Motor neuron (in vitro differentiated cells): ENCODE data around the gene CCDC68. TPM values are rescaled to one million over a fixed set of nuclear protein-coding genes. Genes with fewer than 3 reads are reported as not detected.

ENCODE experiments used
- ATAC-seq, 8 experiments: fragments of 200-7000 bp; cut with Tn5 transposase; replicated peaks in 6 of 8; 2 replicates each; pipeline ENCODE4 v1.8.0; 2021; ENCODE audit warnings: mild to moderate bottlenecking in 8 of 8, moderate library complexity in 8 of 8
- H3K27ac ChIP-seq, 2 donors: fragments of 250-450 bp; sonication (Bioruptor Pico); 2 replicates each; pipeline ENCODE4 v1.9.0; 2021; ENCODE audit warnings: antibody characterized with exemption in 2 of 2, mild to moderate bottlenecking in 2 of 2, moderate library complexity in 1 of 2
- H3K4me1 ChIP-seq, 2 donors: fragments of 250-450 bp; sonication (Bioruptor Pico); replicated peaks in 1 of 2; 2 replicates each; pipeline ENCODE4 v1.6.1; 2021; ENCODE audit warnings: antibody characterized with exemption in 2 of 2, mild to moderate bottlenecking in 2 of 2, moderate library complexity in 1 of 2
- H3K4me3 ChIP-seq, 5 donors: fragments of 250-450 bp; sonication (Bioruptor Pico); 2 replicates each; pipeline ENCODE4 v1.9.0; 2021; ENCODE audit warnings: antibody characterized with exemption in 5 of 5, mild to moderate bottlenecking in 5 of 5, moderate library complexity in 4 of 5
- WGBS, 10 experiments: fragments of 450-650 bp; shearing (Covaris generic); methylation state at CpG; one replicate each; pipeline ENCODE4 v1.0.0; 2022; 5-methylcytosine and 5-hydroxymethylcytosine counted together
- in situ Hi-C, 9 experiments: fragments of 400-800 bp; cut with MboI; loops; one replicate each; pipeline ENCODE4 v1.15.0; 2021; ENCODE audit warnings: low sequenced_read_pairs in 9 of 9, low pct_unique_long_range_greater_than_20kb in 2 of 9; ENCODE audit not compliant: unreplicated experiment in 9 of 9
- total RNA-seq, 8 experiments: library from RNA; unstranded; fragments of 300-600 nt; gene quantifications; 2 replicates each; pipeline versions ENCODE4 v1.2.3 to v1.2.4, GENCODE V29; 2022

The CCDC68 gene
- total RNA-seq, 8 experiments from 2014 or later: 0.05 to 0.64 (median 0.11) TPM; not detected in 4

DNA sequence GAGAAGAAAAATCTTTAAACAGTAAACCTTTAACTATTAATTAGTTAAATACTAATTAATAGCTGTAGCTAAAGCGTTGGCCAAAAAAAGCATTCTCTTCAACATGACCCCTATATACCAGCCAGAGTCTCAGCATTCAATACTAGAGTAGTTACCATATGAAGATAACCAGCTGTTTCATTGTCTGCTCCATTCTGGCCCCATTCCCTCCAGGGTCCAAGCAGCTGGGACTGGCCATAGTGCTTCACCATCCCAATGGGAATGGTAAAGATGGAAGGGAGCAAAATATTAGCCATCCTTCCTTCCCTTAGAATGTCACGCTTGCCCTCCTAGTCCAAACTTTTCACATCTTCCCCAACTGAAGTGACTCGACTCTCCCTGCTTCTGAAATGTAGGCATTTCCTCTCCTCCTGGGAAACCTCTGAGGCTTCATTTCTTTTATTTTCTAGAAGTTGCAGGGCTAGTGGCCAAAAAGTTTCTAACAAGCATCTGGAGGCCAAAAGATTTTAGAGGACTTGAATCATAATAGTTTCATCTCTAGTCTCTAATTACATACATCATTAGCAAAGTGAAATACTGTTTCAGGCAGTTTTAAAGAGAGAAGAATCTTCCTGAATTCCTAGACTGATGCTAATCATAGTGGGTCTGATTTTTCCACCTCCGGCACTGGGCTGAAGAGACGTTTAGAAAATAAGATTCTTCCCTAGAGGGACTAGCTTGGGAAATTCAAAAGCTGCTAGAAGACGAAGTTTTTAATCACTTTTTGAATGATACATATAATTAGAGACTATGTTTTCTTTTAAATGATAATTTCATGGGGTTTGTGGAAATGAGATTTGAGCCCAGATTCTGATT lies 52.7 kb downstream of the CCDC68 start:
- no peak for ATAC-seq
- WGBS, 10 experiments: 12 to 90% (median 67%) methylated on average over 2 to 5 of the region's 6 CpGs; no CpG with 5 or more reads in 1 of the 10 experiments
- Histone ChIP-seq H3K4me3 (no peak overlapping the region), H3K4me1 (no peaks in the 10 kb centered on the region), H3K27ac (no peak overlapping the region)
- in situ Hi-C loops: no loop called here

DNA sequence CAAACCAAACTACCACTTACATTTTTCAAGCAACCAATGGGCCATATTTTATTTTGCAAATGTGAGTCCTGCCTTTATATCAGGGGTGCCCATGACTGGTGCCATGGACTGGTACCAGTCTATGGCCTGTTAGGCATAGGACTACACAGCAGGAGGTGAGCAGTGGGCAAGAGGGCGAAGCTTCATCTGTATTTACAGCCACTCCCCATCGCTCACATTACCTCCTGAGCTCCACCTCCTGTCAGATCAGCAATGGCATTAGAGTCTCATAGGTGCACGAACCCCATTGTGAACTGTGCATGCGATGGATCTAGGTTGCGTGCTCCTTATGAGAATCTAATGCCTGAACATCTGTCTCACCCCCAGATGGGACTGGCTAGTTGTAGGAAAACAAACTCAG lies 53.6 kb downstream of the CCDC68 start:
- 33 to 94% (median 72%) methylated on average over 1 to 5 of the region's 5 CpGs; no CpG with 5 or more reads in 5 of the 10 experiments for WGBS, 10 experiments
- in situ Hi-C loops: no loop called here
- no peak for ATAC-seq
- Histone ChIP-seq H3K27ac (no peak overlapping the region), H3K4me1 (no peaks in the 10 kb centered on the region), H3K4me3 (no peak overlapping the region)

DNA sequence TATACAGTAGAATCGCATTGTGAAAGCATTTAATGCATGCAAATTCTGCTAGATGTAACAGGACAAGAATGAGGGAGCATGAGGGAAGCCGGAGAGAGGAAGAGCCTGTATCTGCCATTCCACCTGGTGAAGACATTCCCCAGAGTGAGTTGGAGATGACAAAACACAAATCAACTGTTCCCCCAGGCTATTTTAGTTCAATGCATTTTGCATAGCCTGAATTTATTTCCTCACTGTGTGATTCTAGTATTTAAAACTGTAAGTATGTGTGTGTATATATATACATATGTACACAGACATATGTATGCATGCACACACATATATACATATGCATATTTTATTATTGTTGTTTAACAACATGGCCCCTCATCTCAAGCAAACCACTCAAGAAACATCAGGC lies 54.7 kb downstream of the CCDC68 start:
- in situ Hi-C loops: no loop called here
- no peak overlapping the region for H3K27ac ChIP-seq
- ATAC-seq: peak in 4 of 8 experiments; percentile 31 to 96 (median 42)
- no peak overlapping the region for H3K4me3 ChIP-seq
- WGBS, 10 experiments: 60 to 100% (median 89%) methylated on average over 1 to 2 of the region's 2 CpGs; no CpG with 5 or more reads in 3 of the 10 experiments
- no peaks in the 10 kb centered on the region for H3K4me1 ChIP-seq

DNA sequence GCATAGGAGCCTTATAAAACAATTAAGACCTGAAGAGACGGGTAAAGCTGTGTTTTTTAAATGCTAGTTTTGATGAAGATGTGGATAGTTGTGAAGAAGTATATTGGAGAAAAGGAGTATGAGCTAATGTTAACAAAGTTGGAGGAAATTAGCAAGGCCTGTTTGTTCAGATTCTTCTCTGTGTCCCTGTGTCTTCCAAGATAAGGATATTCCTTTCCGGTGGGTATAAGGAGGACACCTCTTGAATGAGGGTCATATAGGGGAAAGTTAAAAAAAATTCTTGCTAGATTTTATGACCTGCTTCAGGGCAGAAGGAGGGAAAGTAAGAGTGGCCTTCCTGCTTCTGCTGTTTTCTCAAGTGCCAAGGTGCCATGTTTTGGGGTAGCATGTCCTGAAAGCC lies 59.0 kb downstream of the CCDC68 start:
- Histone ChIP-seq H3K27ac (no peak overlapping the region), H3K4me3 (no peak overlapping the region), H3K4me1 (no peaks in the 10 kb centered on the region)
- no peak for ATAC-seq
- in situ Hi-C loops: no loop called here
- 78 to 100% (median 86%) methylated on average over 1 to 2 of the region's 2 CpGs; no CpG with 5 or more reads in 3 of the 10 experiments for WGBS, 10 experiments

DNA sequence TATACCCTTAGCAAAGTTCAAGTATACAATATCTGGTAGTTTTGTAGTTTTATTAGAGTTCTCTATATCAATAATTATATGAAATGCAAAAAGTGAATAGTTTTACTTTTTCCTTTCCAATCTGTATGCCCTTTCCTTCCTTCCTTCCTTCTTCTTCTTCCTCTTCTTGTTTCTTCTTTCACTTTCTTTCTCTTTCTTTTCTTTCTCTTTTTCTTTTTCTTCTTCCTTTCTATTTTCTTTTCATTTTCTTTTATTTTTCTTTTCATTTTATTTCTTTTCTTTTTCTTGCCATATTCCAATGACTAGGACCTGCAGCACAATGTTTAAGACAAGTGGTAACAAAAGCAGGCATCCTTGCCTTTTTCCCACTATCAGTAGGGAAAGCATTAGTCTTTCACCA lies 59.8 kb downstream of the CCDC68 start:
- in situ Hi-C loops: no loop called here
- Histone ChIP-seq H3K27ac (no peak overlapping the region), H3K4me3 (no peak overlapping the region), H3K4me1 (no peaks in the 10 kb centered on the region)
- ATAC-seq: no peak

DNA sequence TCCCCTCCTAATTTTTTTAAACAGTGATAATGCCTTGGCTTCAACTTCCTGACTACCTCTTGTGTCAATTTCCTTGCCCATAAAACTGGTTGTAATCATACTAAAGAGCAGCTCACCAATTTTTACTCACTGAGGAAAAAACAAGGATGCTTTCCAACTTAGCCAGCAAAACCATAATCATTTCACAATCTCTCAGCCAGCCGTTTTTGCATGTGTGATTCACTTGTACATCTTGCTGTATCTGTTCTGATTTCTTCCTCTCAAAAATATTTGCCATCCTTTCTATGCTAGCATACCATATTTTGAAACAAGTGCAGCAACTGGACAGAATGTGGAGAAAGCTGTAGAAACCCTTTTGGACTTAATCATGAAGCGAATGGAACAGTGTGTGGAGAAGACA lies 70.3 kb downstream of the CCDC68 start:
- in situ Hi-C loops: no loop called here
- 0 to 100% (median 50%) methylated on average over 1 to 2 of the region's 2 CpGs; no CpG with 5 or more reads in 3 of the 10 experiments for WGBS, 10 experiments
- ATAC-seq: no peak
- no peak overlapping the region for H3K27ac ChIP-seq
- H3K4me1 ChIP-seq: no peaks in the 10 kb centered on the region
- H3K4me3 ChIP-seq: no peak overlapping the region

DNA sequence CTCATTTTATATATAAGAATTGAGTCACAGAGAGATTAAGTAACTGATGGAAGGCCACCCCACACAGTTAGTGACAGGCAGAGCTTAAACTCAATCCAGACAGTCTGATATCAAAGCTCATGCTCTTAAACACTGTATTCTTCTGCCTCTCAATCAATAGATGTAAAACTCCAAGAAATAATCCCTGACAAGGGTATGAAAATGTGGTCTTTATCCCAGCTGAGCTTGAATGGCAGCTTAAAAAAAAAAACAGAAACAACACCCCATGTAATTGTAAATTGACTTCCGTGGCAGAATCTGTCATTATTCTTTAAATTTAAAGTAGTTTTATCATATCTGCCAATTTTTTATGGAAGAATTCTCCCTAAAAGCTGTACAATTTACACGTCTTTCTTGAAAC lies 70.9 kb downstream of the CCDC68 start:
- Histone ChIP-seq H3K4me3 (no peak overlapping the region), H3K4me1 (no peaks in the 10 kb centered on the region), H3K27ac (no peak overlapping the region)
- in situ Hi-C loops: no loop called here
- 32 to 100% (median 76%) methylated on average over 1 to 2 of the region's 2 CpGs; no CpG with 5 or more reads in 1 of the 10 experiments for WGBS, 10 experiments
- ATAC-seq: no peak

DNA sequence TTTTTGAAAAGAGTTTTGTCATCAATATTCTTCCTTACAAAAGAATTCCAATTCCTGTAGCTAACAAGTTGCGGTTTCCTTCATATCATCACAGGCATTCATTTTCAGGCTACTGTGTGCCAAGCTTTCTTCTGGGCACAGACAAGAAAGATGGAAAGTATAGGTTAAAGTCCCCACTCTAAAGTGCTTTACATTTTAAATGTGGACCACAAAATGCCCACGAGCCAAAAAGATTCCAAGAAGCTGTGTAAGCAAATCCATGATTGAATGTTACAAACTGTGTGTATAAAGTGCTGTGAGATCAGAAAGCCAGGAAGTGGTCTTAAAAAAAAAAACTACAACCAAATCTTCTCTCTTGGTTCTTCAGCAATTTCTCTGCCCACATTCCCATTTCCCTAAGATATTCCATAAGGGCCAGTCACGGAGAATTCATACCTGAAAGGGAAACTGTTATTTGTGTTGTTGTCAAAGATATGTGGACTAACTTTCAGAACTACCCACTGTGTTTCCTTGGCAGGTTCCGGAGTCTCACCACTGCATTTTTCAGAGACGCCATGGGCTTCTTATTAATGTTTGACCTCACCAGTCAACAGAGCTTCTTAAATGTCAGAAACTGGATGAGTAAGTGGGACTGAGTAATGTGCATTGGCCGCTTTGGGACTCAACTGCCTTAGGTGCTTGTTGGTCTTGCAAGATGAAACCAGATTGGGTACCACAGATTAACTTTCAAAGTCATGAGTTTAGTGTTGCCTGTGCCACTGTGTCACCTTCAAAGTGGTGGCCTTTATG lies 75.3 kb downstream of the CCDC68 start:
- WGBS, 10 experiments: 45 to 88% (median 86%) methylated on average over 4 to 5 of the region's 6 CpGs; no CpG with 5 or more reads in 3 of the 10 experiments
- ATAC-seq: no peak
- in situ Hi-C loops: no loop called here

DNA sequence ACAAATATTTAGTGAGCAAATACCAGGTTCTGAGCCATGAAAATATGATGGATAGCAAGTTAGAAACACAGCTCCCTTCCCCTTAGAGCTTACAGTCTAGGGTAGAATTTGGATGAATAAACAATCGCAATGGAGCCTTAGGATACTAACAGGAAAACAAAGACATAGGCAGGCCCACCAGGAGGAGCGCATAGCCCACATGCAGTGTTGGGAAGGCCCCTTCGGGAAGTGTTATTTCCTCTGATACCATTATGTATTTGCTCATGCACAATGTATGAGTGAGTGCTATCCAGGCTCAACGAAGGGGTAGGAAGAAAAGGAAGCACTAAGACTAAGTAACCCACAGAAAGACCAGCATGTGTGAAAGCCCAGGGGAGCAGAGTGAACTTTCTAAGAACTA lies 76.9 kb downstream of the CCDC68 start:
- in situ Hi-C loops: no loop called here

More for the DNA sequence above, 75.3 kb downstream of the CCDC68 start:
- Histone ChIP-seq H3K27ac (no peak overlapping the region), H3K4me3 (no peak overlapping the region), H3K4me1 (peaks cover 0 to 9% of the 10 kb centered on the region in 2 donors)

DNA sequence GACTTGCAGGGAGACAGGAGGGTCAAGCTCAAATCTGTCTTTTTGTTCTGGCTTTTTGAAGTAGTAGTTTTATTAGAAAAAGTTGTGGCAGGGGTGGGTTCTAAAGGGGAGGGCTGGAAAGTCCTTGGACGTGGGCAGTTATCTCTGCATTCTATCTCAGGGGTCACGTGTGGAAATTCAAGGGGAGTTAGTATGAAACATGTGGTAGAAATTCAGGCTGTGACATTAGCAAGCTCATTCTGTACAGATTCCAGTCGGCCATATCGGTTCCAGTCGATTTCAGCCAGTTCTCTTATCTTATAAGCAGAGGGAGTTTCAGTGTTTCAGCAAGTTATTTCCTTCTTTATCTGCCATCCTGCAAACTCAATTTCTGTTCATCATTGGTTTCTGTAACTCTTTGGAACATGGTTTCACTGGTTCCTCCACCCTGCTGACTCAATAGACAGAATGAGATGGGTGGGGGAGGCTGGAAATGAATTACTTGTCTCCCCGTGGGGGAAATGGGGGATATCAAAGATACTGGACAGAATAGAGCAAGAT lies 78.0 kb downstream of the CCDC68 start:
- Histone ChIP-seq H3K27ac (no peak overlapping the region), H3K4me3 (no peak overlapping the region), H3K4me1 (peaks cover 4 to 9% of the 10 kb centered on the region in 2 donors)
- no peak for ATAC-seq
- WGBS, 10 experiments: 0 to 100% (median 83%) methylated on average over 1 to 4 of the region's 6 CpGs; no CpG with 5 or more reads in 3 of the 10 experiments
- in situ Hi-C loops: no loop called here

More for the DNA sequence above, 76.9 kb downstream of the CCDC68 start:
- H3K4me1 ChIP-seq: peaks cover 4 to 9% of the 10 kb centered on the region in 2 donors
- H3K27ac ChIP-seq: no peak overlapping the region
- WGBS, 10 experiments: 50 to 93% (median 74%) methylated on average over 1 to 4 of the region's 4 CpGs
- no peak overlapping the region for H3K4me3 ChIP-seq
- no peak for ATAC-seq

DNA sequence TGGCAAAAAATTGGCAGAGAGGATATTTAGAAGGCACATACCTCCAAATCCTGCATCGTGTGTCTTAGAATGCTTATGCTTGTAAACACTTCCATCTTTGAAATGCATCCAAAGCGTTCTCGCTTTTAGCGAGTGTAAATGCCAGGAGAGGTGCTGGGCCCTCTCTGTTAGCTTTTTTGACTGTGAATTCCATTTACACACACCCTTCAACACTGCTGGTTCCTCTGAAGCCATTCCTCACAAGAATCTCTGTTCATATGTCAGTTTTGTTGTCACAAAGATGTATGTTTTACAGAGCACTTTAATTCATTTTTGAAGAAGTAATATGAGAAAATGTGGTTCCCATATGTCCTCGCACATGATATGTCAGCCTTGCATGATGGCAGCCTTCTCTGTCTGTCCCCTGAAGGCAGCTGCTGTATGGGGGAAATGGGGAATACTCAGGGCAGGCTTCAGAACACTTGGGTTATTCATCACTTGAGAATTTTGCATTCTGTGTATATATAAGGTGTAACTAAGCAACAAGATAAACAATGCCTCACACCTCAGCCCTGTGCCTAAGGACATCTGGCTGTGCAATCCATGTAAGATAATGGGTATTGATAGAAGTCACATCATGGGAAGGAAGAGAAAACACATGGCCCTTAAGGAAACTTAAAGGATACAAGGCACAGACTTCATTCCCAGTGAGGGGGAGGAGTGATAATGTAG lies 78.7 kb downstream of the CCDC68 start:
- Histone ChIP-seq H3K4me1 (peaks cover 4 to 9% of the 10 kb centered on the region in 2 donors), H3K4me3 (no peak overlapping the region), H3K27ac (no peak overlapping the region)
- peak in 5 of 8 experiments; percentile 49 to 98 (median 93) for ATAC-seq
- 4 to 94% (median 60%) methylated on average over 1 to 5 of the region's 5 CpGs; no CpG with 5 or more reads in 1 of the 10 experiments for WGBS, 10 experiments
- in situ Hi-C loops: no loop called here

DNA sequence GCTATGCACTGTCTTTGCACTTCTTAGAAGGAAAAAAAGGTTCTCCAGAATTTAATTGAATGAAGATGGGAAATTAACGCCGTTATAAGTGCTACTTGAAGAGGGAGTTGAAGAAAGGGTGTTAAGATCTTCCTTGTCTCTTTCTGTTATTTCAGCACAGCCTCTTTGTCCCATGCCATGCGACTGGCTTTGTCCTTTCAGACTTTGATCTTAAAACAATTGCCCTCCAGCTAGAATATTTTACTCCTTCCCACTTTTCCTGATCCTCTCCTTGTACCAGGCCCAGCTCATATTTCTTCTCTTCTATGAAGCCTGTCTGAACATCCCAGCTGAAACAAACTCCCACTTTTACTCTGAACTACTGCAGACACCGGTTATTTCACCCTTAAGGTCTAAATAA lies 79.6 kb downstream of the CCDC68 start:
- ATAC-seq: no peak
- 26 to 100% (median 65%) methylated on average over 1 to 4 of the region's 4 CpGs; no CpG with 5 or more reads in 1 of the 10 experiments for WGBS, 10 experiments
- in situ Hi-C loops: no loop called here
- no peak overlapping the region for H3K4me3 ChIP-seq
- H3K4me1 ChIP-seq: peaks cover 4 to 9% of the 10 kb centered on the region in 2 donors
- no peak overlapping the region for H3K27ac ChIP-seq
